EL (cell line): Measurements from ENCODE around the gene ZCCHC3.
"Not testable (repeated sequence)": the region's sequence is repeated elsewhere in the genome, so short reads cannot be mapped to it uniquely, and the experiment has no call there.

Source experiments
- DNase-seq: peaks from one replicate; pipeline ENCODE4 v3.0.0-alpha.2; 2016

The ZCCHC3 gene

GRCh38 chr20:316316-317068, 19.1 kb downstream of the ZCCHC3 start:
- no peak for DNase-seq

- DNase-seq: peak; percentile 92
These were observed 27.0 kb downstream of the ZCCHC3 start for GRCh38 chr20:324177-325044.

- DNase-seq: peak; percentile 93
These were observed 27.9 kb downstream of the ZCCHC3 start, which contains the start of gene SOX12 for GRCh38 chr20:325045-325888. SOX12 (plus strand) TSS chr20:325552; CDS start chr20:325925, 373 bp downstream.

- peak; percentile 68 for DNase-seq
These were observed 28.7 kb downstream of the ZCCHC3 start for GRCh38 chr20:325889-326644.

GRCh38 chr20:326645-327185, 29.3 kb downstream of the ZCCHC3 start:
- DNase-seq: peak; percentile 62

- peak; percentile 97 for DNase-seq
These were observed 30.0 kb downstream of the ZCCHC3 start for GRCh38 chr20:327186-328026.

DNA sequence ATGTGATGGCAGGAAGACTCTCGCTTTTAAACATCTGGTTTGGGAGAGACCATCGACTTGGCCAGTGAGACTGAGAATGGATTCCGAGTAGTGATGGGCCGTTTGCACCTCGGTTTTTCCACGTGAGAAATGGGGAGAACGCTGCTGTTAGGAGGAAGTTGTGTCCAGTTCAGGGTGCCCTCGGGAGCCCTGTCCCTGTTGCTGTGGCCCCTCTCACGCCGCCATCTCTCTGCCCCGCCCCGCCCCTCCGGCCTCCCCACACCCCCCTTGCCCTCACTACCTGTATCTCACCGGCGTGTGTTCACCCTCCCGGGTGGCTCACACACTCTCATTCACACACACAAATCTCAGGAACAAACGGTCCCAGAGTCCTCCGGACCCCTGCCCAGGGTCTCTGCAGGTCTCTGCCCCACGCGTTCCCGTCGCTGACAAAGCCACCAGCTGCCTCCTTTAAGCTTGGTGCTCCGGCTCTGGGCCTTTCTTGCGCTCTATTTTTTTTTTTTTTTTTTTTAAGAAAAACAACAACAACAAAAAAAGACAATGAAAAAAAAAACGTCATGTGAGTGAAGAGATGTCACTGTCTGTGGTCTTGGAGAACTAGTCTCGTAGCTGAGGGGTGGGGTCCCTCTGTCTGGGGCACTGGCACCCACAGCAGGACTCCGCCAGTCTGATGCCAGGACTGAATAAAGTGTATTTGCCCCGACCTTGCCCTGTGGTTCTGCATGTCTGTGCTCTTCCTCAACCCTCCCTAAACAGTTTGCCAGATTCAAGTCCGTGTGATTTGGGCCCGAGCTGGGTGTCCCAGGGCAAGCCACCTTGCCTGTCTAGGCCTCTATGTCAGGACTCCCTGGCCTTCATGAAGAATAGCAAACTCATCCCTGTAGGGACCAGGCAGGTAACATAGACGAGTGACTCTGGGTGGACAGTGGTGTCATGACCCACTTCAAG, 30.9 kb downstream of the ZCCHC3 start:
- DNase-seq: peak; percentile 18

- DNase-seq: no peak
These were observed 31.8 kb downstream of the ZCCHC3 start for GRCh38 chr20:328975-329695.

GRCh38 chr20:329851-330232, 32.5 kb downstream of the ZCCHC3 start:
- no peak for DNase-seq

GRCh38 chr20:330233-331149, 33.1 kb downstream of the ZCCHC3 start:
- peak; percentile 74 for DNase-seq

DNA sequence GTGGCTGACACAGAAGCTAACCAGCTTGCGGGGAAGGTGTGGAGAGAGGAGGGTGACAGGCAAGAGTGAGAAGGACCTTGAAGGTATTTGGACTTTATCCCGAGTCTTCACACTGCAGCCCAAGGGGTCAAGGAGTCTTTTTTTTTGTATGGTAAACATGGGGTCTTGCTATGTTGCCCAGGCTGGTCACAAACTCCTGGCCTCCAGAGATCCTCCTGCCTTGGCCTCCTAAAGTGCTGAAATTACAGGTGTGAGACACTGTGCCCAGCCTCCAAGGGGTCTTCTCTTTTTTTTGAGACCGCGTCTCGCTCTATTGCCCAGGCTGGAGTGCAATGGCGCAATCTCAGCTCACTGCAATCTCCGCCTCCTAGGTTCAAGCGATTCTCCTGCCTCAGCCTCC, 37.2 kb downstream of the ZCCHC3 start:
- no peak for DNase-seq

DNA sequence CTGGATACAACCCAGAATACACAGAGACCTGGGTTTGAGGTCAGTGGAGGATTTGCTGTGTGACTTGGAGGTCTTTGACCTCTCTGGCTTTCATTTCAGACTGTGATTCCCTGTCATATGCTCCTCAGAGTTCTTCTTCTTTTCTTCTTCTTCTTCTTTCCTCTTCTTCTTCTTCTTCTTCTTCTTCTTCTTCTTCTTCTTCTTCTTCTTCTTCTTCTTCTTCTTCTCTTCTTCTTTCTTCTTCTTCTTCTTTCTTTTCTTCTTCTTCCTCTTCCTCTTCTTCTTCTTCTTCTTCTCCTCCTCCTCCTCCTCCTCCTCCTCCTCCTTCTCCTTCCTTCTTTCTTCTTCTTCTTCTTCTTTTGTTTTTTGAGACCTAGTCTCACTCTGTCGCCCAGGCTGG, 38.7 kb downstream of the ZCCHC3 start:
- DNase-seq: not testable (repeated sequence)

DNA sequence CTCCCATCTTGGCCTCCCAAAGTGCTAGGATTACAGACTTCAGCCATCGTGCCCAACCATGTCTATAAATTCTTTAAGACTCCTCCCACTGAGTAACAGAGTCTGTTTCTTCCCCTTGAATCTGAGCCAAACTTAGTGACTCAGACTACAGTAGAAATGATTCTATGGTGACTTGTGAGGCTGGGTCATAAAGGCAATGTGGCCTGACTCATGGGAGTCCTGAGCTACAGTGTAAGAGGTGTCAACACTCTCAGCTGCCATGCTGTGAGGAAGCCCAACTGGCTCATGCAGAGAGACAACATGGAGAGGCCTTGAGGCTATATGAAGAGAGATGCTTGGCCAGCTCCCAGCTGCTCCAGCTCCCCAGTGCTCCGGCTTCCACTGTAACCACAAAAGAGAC, 44.3 kb downstream of the ZCCHC3 start:
- DNase-seq: peak; percentile 94

DNA sequence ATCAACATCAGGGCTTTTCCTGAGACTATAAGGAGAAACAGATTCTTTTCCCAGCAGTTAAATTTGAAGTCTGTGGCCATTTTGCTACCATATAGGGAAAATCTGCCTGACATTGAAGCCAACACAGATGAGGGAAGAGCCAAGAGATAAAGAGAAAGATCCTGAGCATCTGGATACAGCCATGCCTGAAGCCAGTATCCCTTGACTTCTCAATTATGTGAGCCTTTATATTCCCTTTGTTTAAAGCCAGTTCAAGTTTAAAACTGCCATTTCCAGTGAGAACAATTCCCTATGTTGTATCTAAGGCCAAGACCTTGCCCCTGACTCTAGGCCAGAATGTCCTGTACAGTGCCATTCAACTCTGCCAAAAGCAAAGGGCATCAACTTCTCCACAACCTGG, 45.7 kb downstream of the ZCCHC3 start:
- DNase-seq: no peak

- no peak for DNase-seq
These were observed 48.8 kb downstream of the ZCCHC3 start for GRCh38 chr20:346033-346639.

- DNase-seq: peak; percentile 76
These were observed 49.4 kb downstream of the ZCCHC3 start, which contains the start of gene NRSN2 for GRCh38 chr20:346640-347316. NRSN2 (plus strand) TSS chr20:347111; CDS start chr20:349644, 2,533 bp downstream.

DNA sequence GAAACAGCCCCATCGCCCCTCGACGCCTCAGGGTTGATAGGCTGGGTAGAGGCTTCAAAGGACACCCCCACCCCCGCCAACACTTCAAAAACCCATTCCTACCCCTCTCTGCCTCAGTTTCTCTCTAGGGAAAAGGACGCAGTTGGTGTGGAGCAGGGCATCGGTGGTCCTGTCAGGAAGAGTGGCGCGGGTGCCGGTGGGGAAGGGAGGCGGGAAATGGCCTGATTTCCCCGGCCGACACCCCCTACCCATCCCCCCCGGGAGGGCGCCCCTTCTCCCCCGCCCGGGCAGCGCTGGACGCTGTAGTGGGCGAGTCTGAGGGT, 49.9 kb downstream of the ZCCHC3 start:
- no peak for DNase-seq
